Activated CD4-positive, alpha-beta T cell treated with anti-CD3 and anti-CD28 coated beads for 36 hours (primary cell): ENCODE results near the gene FBXO10. TPM values are rescaled to one million over a fixed set of nuclear protein-coding genes. Genes with fewer than 3 reads are reported as not detected.
"Not testable (repeated sequence)": the region's sequence is repeated elsewhere in the genome, so short reads cannot be mapped to it uniquely, and the experiment has no call there.

Experiments
- ATAC-seq: fragments of 200-7000 bp; cut with Tn5 transposase; one replicate; pipeline ENCODE4 v1.10.0; 2021; ENCODE audit warnings: mild to moderate bottlenecking, moderate library complexity
- CTCF ChIA-PET: fragments of 350-600 bp; sonication (Branson Sonifier 250); formaldehyde crosslinking; loops from one replicate; lab custom pipeline; 2021; ENCODE audit warnings: antibody characterized with exemption; lab: Charles Lee
- POLR2A ChIA-PET: fragments of 350-600 bp; sonication (Branson Sonifier 250); formaldehyde crosslinking; loops from one replicate; lab custom pipeline; 2021; ENCODE audit warnings: antibody characterized with exemption, inconsistent platforms; lab: Charles Lee
- DNase-seq: peaks from one replicate; pipeline ENCODE4 v3.0.0-alpha.2; 2020
- H3K27ac Mint-ChIP-seq: one replicate; pipeline ENCODE4 v1.8.0; 2021; ENCODE audit warnings: mixed read lengths
- H3K27me3 Mint-ChIP-seq: one replicate; pipeline ENCODE4 v1.8.0; 2021; ENCODE audit warnings: mixed read lengths
- H3K36me3 Mint-ChIP-seq: one replicate; pipeline ENCODE4 v1.8.0; 2021; ENCODE audit warnings: low read depth, mixed read lengths
- H3K4me1 Mint-ChIP-seq: one replicate; pipeline ENCODE4 v1.8.0; 2021; ENCODE audit warnings: mixed read lengths
- H3K4me3 Mint-ChIP-seq: one replicate; pipeline ENCODE4 v1.8.0; 2021; ENCODE audit warnings: mild to moderate bottlenecking, moderate library complexity, mixed read lengths
- H3K9me3 Mint-ChIP-seq: one replicate; pipeline ENCODE4 v1.8.0; 2021; ENCODE audit warnings: low read depth, mixed read lengths
- intact Hi-C, 2 experiments: fragments of 100-400 bp; cut with DNase I in 1 of 2; cut with micrococcal nuclease in 1 of 2; formaldehyde crosslinking; loops; one replicate each; pipeline versions ENCODE4 v1.14.2 to v1.15.1; 2022 to 2024; cut with DNase I, micrococcal nuclease
- total RNA-seq, 2 experiments: library from RNA; stranded (reverse); gene quantifications; one replicate each; pipeline ENCODE4 v1.2.3, GENCODE V29; 2021

Gene FBXO10
- total RNA-seq, 2 experiments from 2014 or later: 2.6 TPM

DNA sequence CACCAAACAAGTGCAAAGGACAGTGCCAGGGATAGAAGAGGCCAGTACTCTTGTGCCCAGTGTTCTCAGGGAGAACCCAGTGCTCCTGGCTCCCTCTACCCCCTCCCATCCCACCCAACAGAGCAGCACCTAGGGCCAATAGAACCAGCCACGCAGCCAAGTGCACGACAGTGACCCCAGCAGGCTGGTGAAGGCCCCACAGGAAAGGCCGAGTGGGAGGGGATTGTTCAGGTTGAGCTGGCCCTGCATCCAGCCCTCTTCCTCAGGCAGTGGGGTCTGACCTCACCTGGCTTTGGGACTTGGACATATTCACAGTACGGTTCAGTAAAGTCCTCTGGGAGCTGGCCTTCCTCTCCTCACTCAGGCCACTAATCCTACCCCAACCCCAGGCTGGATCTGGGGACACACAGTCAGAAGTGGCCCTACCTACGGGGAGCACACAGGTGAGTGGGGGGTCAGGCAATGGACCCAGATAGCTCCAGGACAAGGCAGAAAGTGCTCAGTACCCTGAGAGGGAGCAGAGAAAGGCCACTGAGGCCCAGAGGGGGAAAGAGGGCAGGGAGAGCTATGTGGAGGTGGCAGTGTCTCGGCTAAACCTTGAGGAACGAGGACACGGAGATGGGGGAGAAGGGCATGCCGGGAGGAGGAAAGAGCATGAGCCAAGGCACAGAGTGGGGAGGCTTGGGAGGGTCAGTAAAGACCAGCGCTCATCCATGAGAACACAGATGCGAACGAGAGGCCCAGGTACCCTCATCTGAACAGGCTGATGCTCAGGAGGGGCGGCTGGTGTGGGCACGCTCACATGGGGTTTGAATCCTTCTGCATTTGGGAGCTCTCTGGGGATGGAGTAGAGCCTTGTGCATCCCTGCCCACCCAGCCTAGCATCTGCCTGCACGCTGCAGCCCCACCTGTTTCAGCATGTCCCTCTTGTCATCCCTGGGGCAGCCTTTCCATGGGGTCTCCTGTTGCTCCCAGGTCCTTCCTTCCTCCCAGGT is 64.9 kb downstream of the FBXO10 start:
- DNase-seq (peak; percentile 28), ATAC-seq (peak; percentile 52)
- Mint-ChIP-seq H3K36me3 (peaks cover 12% of the 10 kb centered on the region), H3K27me3 (no peaks in the 10 kb centered on the region), H3K4me3 (no peak overlapping the region), H3K4me1 (no peaks in the 10 kb centered on the region), H3K9me3 (no peaks in the 10 kb centered on the region), H3K27ac (no peak overlapping the region)
- POLR2A ChIA-PET: no interaction called here
- intact Hi-C loops: no loop called here
- CTCF ChIA-PET: interaction anchor here (0.6 to 1.7 kb wide), 4 partner anchors 16 to 167 kb away, joined by 3 to 7 read pairs (median 4); no protein-coding TSS in a partner anchor

DNA sequence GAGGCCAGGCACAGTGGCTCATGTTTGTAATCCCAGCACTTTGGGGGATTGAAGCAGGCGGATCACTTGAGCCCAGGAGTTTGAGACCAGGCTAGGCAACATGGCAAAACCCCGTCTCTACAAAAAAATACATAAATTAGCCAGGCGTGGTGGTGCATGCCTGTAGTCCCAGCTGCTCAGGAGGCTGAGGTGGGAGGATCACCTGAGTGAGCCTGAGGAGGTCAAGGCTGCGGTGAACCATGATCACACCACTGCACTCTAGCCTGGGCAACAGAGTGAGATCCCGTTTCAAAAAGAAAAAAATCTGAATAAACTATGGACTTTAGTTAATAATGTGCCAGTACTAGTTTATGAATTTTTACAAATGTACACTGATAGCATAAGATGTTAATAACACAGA is 66.1 kb downstream of the FBXO10 start:
- H3K4me3 Mint-ChIP-seq, DNase-seq, H3K9me3 Mint-ChIP-seq, H3K4me1 Mint-ChIP-seq, H3K27me3 Mint-ChIP-seq, ATAC-seq, intact Hi-C loops, POLR2A ChIA-PET, H3K27ac Mint-ChIP-seq: not testable (repeated sequence)
- H3K36me3 Mint-ChIP-seq: peaks cover 20% of the 10 kb centered on the region
- CTCF ChIA-PET: interaction anchor here (0.6 kb wide), 1 partner anchor 1602 kb away, joined by 3 read pairs; no protein-coding TSS in a partner anchor

DNA sequence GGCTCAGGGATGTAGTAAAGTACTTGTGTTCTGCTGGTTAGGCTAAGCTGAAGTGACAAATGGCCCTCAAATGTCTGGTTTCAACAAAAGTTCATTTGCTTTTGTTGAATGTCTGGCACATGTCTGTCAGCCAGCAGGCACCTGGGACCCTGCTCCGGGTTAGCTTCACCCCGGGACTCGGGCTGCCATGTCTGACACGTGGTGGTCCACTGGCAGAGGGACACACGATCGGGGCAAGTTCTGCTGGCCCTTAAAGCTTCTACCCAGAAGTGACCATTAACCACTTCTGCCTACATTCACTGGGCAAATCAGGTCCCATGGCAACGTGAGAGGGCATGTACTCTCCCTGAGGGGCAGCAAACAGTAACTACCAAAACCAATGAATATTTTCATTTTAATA is 66.6 kb downstream of the FBXO10 start:
- ChIA-PET POLR2A (no interaction called here), CTCF (interaction anchor here (0.6 kb wide), 1 partner anchor 1601 kb away, joined by 3 read pairs; no protein-coding TSS in a partner anchor)
- DNase-seq: no peak
- Mint-ChIP-seq H3K4me1 (no peaks in the 10 kb centered on the region), H3K4me3 (no peak overlapping the region), H3K27me3 (no peaks in the 10 kb centered on the region), H3K36me3 (peaks cover 24% of the 10 kb centered on the region), H3K9me3 (no peaks in the 10 kb centered on the region), H3K27ac (no peak overlapping the region)
- no peak for ATAC-seq
- intact Hi-C loops: loop anchor here in 1 of 2 experiments (1.0 kb wide), 1 partner anchor 94 kb away; no protein-coding TSS in a partner anchor

DNA sequence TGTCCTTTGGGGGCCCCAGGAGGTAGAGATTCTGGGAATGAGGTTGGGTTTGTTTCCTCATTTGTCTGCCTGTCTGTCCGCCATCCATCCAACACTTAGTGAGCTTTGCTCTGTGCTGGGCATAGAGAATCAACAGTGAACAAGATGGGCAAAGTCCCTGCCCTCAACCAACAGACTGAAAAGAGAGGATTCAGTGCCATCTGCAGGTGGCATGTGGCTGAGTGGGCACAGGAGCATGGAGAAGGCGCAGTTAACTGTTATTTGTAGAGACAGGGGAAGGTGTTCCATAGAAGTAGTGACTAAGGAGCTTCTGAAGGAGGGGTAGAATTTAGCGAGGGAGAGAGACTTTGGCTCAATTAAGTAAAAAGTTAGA is 67.4 kb downstream of the FBXO10 start:
- intact Hi-C loops: loop anchor here in 1 of 2 experiments (1.0 kb wide), 1 partner anchor 94 kb away; no protein-coding TSS in a partner anchor
- H3K36me3 Mint-ChIP-seq: peaks cover 30% of the 10 kb centered on the region
- H3K9me3 Mint-ChIP-seq: no peaks in the 10 kb centered on the region
- H3K27me3 Mint-ChIP-seq: no peaks in the 10 kb centered on the region
- no peak overlapping the region for H3K4me3 Mint-ChIP-seq
- no peak overlapping the region for H3K27ac Mint-ChIP-seq
- peaks cover 3% of the 10 kb centered on the region for H3K4me1 Mint-ChIP-seq
- CTCF ChIA-PET: no interaction called here
- no peak for DNase-seq
- no peak for ATAC-seq
- POLR2A ChIA-PET: no interaction called here

DNA sequence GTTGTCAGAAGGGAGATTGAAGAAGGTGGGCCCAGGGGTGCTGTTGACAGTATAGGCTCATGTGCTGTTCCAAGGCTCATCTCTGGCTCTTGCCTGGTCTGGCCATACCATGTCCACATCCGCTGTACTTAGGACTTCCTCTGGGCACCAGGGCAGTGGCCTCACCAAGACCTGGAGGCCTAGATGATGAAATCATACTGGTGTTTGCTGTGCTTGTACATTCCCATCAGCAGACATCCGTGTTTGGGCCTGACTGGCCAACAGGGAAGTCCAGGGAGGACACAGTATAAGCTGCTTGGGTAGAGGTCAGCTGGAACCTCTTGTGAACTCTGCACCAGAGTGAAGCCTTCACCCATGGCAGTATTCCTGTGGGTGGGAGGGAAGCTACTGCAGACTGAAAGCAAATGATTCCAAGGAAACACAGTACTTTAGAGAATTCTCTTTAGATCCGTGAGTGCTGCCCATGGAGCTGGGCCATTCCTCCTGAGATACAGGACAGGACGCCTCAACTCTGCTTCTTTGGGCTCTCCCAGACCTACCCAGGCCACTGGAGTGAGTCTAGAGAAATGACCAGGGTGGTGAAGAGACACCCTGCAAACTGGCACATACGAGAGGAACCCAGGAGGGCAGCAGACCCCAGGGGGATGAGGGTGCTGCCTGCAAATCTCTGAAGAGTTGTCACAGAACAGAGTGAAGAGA is 67.9 kb downstream of the FBXO10 start:
- ATAC-seq: no peak
- POLR2A ChIA-PET: no interaction called here
- CTCF ChIA-PET: no interaction called here

DNA sequence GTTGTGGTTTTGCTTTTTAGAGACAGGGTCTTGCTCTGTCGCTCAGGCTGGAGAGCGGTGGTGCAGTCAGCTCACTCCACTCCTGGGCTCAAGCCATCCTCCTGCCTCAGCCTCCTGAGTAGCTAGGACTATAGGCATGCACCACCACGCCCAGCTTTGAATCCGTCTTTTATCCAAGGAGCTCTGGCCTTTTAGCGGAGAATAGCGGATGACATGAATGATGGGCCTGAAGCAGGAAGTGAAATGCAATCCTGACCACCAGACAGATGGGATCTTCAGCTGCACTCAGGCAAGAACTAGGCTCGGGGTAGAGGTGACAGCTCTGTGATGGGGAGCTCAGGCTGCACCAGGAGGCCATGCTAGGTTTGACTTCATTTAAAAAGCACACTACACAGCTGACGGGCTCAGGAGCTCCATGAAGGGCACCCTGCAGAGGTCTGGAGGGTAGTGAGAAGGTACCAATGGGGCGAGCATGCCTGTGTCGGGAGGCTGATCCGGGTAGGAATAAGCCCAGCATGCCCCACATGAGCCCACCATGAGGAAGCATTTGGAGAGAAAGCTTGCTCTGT is 68.5 kb downstream of the FBXO10 start:
- Mint-ChIP-seq H3K9me3 (no peaks in the 10 kb centered on the region), H3K36me3 (peaks cover 42% of the 10 kb centered on the region), H3K27me3 (no peaks in the 10 kb centered on the region), H3K27ac (no peak overlapping the region), H3K4me1 (peaks cover 12% of the 10 kb centered on the region), H3K4me3 (no peak overlapping the region)
- DNase-seq: no peak
- intact Hi-C loops: no loop called here
- no peak for ATAC-seq
- CTCF ChIA-PET: no interaction called here
- POLR2A ChIA-PET: no interaction called here

More for the DNA sequence above, 67.9 kb downstream of the FBXO10 start:
- peaks cover 8% of the 10 kb centered on the region for H3K4me1 Mint-ChIP-seq
- H3K27ac Mint-ChIP-seq: no peak overlapping the region
- H3K36me3 Mint-ChIP-seq: peaks cover 35% of the 10 kb centered on the region
- no peak overlapping the region for H3K4me3 Mint-ChIP-seq
- no peaks in the 10 kb centered on the region for H3K9me3 Mint-ChIP-seq
- intact Hi-C loops: no loop called here
- H3K27me3 Mint-ChIP-seq: no peaks in the 10 kb centered on the region
- DNase-seq: no peak

DNA sequence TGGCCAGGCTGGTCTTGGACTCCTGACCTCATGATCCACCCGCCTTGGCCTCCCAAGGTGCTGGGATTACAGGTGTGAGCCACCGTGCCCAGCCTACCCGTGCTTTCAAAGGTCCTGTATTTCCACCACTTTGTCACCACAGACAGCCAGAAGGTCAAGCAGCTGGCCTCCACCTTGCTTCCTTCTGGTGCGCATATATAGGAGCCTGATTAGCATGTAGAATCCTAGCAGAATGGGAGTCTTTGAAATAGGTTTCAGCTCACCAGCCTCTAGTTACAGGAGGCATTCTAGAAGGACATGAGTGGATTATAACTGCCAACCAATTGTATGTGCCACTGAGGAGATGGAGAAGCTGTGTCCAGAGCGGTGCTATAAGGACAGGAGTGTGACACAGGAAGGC is 71.6 kb downstream of the FBXO10 start:
- H3K27me3 Mint-ChIP-seq: no peaks in the 10 kb centered on the region
- POLR2A ChIA-PET: no interaction called here
- CTCF ChIA-PET: interaction anchor here (0.7 kb wide), 1 partner anchor 111 kb away, joined by 3 read pairs; no protein-coding TSS in a partner anchor
- ATAC-seq (no peak), DNase-seq (no peak)
- H3K4me1 Mint-ChIP-seq: peaks cover 12% of the 10 kb centered on the region
- intact Hi-C loops: no loop called here
- no peaks in the 10 kb centered on the region for H3K9me3 Mint-ChIP-seq
- H3K4me3 Mint-ChIP-seq: no peak overlapping the region
- H3K27ac Mint-ChIP-seq: no peak overlapping the region
- peaks cover 66% of the 10 kb centered on the region for H3K36me3 Mint-ChIP-seq

DNA sequence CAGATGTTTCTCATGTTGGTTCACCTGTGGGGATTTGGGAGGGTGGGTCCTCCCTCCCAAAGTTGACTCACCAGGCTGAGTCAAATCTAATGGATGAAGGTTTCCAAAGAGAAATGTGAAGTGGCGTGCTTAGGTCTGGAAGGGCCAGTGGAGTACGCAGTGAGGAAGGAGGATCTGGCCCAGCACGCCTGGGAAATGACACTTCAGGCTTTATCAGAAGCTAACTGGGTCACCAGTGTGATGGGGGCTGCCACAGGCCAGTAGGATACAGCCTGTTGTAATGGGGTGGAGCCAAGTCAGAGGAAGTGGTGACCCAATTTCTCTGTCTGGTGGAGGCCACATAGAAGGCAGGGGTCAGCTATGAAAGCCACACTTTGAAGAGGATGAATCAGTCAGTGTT is 72.4 kb downstream of the FBXO10 start:
- peak; percentile 75 for ATAC-seq
- CTCF ChIA-PET: interaction anchor here (0.7 kb wide), 1 partner anchor 53 kb away, joined by 4 read pairs; no protein-coding TSS in a partner anchor

DNA sequence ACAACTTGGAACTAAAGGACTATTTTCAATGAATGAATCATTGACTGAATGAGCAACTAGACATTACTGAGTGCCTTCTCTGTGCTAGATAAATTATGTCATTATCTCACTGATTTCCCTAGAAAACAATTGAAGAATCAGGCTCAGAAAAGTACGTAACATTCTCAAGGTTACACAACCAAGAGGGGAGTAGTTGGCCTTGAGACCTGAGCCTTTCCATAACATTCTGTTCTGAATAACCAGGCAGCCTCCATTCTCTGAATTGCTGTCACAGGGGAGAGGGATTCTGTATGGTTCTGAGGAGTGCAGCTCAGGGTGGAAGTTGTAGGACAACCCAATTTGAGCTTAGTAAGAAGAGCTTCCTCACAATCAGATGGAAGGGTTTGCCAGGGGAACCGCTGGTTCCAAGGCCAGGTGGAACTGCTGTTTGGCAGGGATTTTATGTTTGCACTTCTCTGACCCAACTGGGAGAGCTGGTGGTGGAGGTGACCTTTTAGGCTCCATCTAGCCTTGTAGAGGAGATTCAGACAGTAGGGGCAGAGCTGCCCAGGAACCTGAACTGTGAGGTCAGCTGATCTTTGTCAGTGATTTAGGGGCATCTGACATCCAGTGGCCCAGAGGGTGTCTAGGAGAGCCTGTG is 74.1 kb downstream of the FBXO10 start:
- Mint-ChIP-seq H3K27ac (peak overlapping the region; percentile 47), H3K27me3 (no peaks in the 10 kb centered on the region), H3K9me3 (no peaks in the 10 kb centered on the region), H3K4me1 (peaks cover 12% of the 10 kb centered on the region), H3K36me3 (peaks cover 72% of the 10 kb centered on the region), H3K4me3 (no peak overlapping the region)
- ATAC-seq: no peak
- ChIA-PET CTCF (no interaction called here), POLR2A (no interaction called here)
- DNase-seq: no peak
- intact Hi-C loops: no loop called here

More for the DNA sequence above, 72.4 kb downstream of the FBXO10 start:
- peak overlapping the region; percentile 34 for H3K27ac Mint-ChIP-seq
- intact Hi-C loops: no loop called here
- H3K9me3 Mint-ChIP-seq: no peaks in the 10 kb centered on the region
- POLR2A ChIA-PET: interaction anchor here (0.6 to 0.7 kb wide), 2 partner anchors 109 to 202 kb away, joined by 4 to 5 read pairs; no protein-coding TSS in a partner anchor
- H3K36me3 Mint-ChIP-seq: peaks cover 70% of the 10 kb centered on the region
- H3K27me3 Mint-ChIP-seq: no peaks in the 10 kb centered on the region
- DNase-seq: peak; percentile 20
- peaks cover 12% of the 10 kb centered on the region for H3K4me1 Mint-ChIP-seq
- H3K4me3 Mint-ChIP-seq: no peak overlapping the region

DNA sequence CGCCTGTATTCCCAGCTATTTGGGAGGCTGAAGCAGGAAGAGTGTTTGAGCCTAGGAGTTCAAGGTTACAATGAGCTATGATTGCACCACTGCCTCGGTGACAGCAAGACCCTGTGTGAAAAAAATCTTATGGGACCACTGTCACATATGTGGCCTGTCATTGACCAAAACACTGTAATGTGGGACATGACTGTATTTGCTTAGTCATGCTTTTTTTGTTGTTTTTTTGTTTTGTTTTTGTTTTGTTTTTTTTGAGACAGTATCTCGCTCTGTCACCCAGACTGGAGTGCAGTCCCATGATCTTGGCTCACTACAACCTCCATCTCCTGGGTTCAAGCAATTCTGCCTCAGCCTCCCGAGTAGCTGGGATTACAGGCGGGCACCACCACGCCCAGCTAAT is 76.9 kb downstream of the FBXO10 start:
- peaks cover 71% of the 10 kb centered on the region for H3K36me3 Mint-ChIP-seq
- H3K27ac Mint-ChIP-seq: peak overlapping the region; percentile 51
- ATAC-seq (no peak), DNase-seq (no peak)
- ChIA-PET CTCF (no interaction called here), POLR2A (interaction anchor here (0.6 kb wide), 1 partner anchor 310 kb away, joined by 5 read pairs; no protein-coding TSS in a partner anchor)
- peaks cover 12% of the 10 kb centered on the region for H3K4me1 Mint-ChIP-seq
- H3K4me3 Mint-ChIP-seq: no peak overlapping the region
- no peaks in the 10 kb centered on the region for H3K9me3 Mint-ChIP-seq
- H3K27me3 Mint-ChIP-seq: no peaks in the 10 kb centered on the region
- intact Hi-C loops: no loop called here
